ENCODE results near the gene SLC25A34.
"Not testable (repeated sequence)": the region's sequence is repeated elsewhere in the genome, so short reads cannot be mapped to it uniquely, and the experiment has no call there.

Gene SLC25A34

DNA sequence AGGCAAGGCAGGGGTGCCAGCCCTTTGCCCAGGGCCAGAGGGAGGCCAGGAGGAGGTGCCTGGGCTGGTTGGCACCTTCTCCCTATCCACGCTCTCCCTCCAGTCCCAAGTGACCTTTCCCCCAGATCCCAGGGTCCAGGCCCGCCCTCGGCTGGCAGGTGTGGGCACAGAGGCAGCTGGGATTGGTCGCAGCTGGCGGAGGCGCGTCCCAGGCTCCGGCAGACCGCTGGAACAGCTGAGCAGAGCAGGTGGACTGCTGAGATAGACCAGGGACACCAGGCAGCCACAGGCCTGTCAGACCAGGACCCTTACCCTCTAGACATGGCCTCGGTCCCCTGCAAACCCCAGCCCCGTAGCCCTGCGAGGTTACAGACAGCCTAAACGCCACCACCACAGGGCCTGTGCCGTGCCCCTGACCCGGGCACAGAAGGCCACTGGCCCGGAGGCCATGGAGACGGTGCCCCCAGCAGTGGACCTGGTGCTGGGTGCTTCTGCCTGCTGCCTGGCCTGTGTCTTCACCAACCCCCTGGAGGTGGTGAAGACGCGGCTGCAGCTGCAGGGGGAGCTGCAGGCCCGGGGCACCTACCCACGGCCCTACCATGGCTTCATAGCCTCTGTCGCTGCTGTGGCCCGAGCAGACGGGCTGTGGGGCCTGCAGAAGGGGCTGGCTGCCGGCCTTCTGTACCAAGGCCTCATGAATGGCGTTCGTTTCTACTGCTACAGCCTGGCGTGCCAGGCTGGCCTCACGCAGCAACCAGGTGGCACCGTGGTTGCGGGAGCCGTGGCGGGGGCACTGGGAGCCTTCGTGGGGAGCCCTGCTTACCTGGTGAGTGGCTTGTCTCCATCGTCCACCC lies at the start of gene SLC25A34:
Gene SLC25A34, plus strand, starts transcription at position 221 of the 854 bp plus-strand sequence. Its CDS starts 228 bp downstream, at position 449.
- DNase-seq, result no peak

- DNase-seq, result no peak
These were observed 48.6 kb upstream of the SLC25A34 start for GRCh38 chr1:15687446-15687845.

- DNase-seq, result no peak
These were observed 45.7 kb upstream of the SLC25A34 start for GRCh38 chr1:15690317-15690716.

- no peak for DNase-seq
These were observed 44.5 kb upstream of the SLC25A34 start for GRCh38 chr1:15691434-15692032.

DNA sequence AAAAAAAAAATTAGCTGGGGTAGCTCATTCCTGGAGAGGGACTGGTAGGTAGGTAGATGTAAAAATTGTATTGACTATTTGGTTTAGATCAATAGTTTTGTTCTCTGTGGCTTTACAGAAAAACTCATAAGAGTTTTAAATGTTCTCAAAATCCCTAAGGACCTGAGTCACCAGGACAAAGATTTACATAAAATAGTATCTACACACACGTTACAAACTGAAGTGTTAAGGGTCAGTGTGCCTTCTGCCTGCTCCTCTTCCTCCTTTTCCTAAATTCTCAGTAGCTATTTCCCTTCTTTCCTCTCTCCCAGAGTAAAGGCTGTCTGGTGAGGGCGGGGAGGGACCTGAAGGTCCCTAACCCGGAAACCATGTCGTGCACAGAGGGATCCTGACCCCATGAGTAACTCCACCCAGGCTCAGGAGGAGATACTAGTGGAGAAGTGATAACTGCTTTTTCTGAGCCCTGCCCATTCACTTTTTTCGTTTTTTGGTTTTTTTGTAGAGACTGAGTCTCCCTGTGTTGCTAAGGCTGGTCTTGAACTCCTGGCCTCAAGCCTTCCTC lies 43.9 kb upstream of the SLC25A34 start:
- no peak for DNase-seq

- no peak for DNase-seq
These were observed 42.7 kb upstream of the SLC25A34 start for GRCh38 chr1:15693371-15693770.

GRCh38 chr1:15696956-15697521 lies 39.0 kb upstream of the SLC25A34 start:
- DNase-seq, result no peak

DNA sequence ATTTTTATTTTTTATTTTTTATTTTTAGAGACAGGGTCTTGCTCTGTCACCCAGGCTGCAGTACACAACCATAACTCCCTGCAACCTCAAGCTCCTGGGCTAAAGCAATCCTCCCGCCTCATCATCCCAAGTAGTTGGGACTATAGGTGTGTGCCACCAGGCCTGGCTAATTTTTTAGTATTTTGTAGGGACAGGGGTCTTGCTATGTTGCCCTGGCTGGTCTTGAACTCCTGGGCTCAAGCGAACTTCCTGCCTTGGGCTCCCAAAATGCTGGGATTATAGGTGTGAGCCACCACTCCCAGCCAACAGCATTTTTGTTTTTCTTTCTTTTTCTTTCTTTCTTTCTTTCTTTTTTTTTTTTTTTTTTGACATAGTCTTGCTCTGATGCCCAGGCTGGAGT lies 37.9 kb upstream of the SLC25A34 start:
- DNase-seq, result no peak

DNA sequence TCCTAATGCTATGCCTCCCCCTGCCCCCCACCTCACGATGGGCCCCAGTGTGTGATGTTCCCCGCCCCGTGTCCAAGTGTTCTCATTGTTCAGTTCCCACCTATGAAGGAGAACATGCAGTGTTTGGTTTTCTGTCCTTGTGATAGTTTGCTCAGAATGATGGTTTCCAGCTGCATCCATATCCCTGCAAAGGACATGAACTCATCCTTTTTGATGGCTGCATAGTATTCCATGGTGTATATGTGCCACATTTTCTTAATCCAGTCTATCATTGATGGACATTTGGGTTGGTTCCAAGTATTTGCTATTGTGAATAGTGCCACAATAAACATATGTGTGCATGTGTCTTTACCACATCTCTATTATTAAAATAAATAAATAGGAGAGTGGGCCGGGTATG lies 36.7 kb upstream of the SLC25A34 start:
- DNase-seq, result not testable (repeated sequence)

DNA sequence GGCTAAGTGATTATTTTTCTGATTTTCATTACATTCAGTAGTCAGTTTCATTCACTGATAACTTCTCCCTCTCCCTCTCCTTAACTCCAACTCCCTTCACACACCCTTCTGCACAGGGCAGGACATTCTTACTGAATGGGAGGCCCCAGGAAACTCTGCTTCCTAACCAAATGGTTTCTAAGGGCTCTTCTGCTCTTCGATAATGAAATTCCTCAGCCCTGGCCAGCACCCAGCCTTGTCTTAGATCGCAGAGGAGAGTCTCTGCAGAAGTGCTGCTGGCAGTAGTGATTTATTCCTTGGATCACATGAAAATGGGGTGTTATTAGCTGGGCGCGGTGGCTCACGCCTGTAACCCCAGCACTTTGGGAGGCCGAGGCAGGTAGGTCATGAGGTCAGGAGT lies 35.5 kb upstream of the SLC25A34 start:
- no peak for DNase-seq

GRCh38 chr1:15701784-15702183 lies 34.3 kb upstream of the SLC25A34 start:
- DNase-seq, result no peak

GRCh38 chr1:15702722-15703550 lies 33.1 kb upstream of the SLC25A34 start:
- DNase-seq, result no peak

DNA sequence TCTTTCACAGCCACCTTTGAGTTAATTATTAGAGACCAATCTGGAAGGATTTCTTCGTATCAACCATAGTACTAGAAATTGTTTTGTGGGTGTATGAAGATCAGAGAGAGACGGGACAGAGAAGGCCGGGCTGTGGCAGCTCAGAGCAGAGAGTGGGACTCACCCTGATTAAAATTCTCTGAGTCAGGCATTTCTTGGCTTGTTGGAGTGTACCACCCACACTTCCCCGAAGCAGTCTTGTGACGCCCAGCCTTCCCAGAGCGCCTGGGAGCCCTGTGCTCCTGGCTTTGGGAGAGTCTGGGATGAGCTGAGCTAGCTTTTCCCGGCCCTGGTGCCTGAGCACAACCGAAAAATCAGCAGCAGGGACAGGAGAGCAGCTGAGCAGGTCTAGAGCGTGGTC lies 32.5 kb upstream of the SLC25A34 start:
- DNase-seq, result no peak

DNA sequence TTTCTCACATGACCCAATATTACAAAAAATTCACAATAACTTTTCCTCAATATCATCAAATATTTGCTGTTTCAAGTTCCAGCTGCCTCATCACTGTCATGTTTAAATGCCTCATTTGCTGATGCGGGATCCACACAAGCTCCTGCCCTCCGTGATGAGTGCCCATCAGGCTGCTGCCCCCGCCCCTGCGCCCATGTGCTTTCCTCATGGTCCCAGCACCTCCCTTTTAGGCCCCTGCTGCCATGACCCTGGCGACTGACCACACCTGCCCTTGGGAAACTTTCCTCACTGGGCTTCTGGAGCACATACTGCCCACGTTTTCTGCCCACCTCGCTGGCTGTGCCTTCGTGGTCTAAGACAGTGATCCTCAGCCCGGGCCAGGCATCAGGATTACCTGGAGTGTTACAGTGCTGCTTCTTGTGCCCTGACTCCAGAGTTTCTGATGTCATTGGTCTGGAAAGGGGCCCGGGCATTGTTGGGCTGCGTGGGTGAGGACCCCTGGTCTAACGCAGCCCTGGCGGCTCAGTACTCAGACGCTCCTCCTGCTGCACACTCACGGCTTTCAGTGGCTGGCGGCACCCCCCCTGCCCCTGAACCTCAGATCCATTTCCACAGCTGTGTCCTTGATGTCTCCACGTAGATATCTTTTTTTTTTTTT lies 31.4 kb upstream of the SLC25A34 start:
- no peak for DNase-seq

DNA sequence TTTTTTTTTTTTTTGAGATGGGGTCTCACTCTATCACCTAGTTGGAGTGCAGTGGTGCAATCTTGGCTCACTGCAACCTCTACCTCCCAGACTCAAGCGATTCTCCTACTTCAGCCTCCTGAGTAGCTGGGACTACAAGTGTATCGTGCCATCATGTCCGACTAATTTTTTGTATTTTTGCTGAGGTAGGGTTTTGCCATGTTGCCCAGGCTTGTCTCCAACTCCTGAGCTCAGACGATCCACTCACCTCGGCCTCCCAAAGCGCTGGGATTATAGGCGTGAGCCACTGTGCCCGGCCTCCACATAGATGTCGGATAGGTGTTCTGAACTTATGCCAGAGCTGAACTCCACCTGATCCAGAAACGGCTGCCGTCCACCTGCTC lies 30.9 kb upstream of the SLC25A34 start:
- no peak for DNase-seq

GRCh38 chr1:15706751-15707150 lies 29.3 kb upstream of the SLC25A34 start:
- no peak for DNase-seq

- DNase-seq, result no peak
These were observed 28.7 kb upstream of the SLC25A34 start for GRCh38 chr1:15707239-15707925.

DNA sequence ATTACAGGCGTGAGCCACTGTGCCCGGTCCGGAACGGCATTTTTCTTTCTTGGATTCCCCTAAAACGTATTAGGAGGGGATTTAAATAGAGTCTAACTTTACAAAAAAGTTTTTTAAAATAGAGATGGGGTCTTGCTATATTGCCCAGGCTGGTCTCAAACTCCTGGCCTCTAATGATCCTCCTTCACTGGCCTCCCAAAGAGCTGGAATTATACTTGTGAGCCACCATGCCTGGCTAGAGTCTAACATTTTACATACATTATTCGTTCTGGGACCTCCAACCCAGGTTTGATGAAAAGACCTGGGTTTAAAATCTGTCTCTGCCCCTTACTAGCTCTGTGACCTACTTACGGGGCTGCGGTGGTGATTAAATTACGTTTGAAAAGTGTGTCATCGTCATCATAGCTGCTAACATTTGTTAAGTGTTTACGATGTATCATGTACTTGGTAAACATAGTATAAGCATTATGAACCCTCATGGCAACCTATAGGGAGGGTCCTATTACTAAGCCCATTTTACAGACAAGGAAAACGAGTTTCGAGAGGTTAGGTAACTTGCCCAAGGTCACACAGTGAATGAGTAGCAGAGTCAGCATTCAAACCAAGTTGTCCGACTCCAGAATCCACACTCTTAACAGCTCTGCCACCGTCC lies 27.4 kb upstream of the SLC25A34 start:
- DNase-seq, result no peak

DNA sequence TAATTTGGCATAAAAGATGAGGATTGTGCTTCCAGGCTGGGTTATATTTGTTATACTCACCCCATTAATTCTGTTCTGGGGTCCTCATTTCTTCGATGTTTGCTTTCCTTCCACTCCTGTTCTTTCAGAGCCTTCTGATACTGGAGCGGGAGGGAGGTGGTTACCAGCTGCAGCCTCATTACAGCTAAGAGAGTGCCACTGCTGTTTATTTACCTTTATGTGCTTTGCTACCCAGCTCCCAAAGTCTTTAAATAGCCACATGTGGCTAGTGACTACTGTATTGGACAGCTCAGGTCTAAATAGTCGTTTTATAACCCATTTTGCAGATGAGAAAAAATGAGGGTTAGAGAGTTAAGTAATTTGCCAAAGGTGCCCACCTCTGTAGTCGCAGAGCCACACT lies 26.8 kb upstream of the SLC25A34 start:
- no peak for DNase-seq

DNA sequence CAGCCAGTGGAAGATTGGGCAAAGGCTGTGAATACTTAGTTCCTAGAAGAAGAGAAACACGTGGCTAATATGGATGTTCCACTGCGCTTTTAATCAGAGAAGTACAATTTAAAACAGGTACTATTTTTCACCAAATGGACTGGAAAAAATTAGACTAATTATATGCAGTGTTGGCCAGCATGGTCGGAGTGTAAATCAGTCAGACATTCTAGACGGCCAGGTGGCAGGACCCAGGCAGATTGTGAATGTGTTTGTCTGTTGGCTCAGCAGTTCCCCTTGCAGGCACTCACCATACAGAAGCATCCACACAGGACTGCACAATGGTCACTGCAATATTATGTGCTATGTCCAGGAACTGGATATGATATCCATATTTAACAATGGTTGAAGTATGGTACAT lies 23.9 kb upstream of the SLC25A34 start:
- no peak for DNase-seq
